ENCODE measurements around the gene HCFC2. TPM values are rescaled to one million over a fixed set of nuclear protein-coding genes. Genes with fewer than 3 reads are reported as not detected.

HCFC2 gene
- polyA plus RNA-seq, 3 donors = 4.2 to 6.6 (median 5.8) TPM

DNA sequence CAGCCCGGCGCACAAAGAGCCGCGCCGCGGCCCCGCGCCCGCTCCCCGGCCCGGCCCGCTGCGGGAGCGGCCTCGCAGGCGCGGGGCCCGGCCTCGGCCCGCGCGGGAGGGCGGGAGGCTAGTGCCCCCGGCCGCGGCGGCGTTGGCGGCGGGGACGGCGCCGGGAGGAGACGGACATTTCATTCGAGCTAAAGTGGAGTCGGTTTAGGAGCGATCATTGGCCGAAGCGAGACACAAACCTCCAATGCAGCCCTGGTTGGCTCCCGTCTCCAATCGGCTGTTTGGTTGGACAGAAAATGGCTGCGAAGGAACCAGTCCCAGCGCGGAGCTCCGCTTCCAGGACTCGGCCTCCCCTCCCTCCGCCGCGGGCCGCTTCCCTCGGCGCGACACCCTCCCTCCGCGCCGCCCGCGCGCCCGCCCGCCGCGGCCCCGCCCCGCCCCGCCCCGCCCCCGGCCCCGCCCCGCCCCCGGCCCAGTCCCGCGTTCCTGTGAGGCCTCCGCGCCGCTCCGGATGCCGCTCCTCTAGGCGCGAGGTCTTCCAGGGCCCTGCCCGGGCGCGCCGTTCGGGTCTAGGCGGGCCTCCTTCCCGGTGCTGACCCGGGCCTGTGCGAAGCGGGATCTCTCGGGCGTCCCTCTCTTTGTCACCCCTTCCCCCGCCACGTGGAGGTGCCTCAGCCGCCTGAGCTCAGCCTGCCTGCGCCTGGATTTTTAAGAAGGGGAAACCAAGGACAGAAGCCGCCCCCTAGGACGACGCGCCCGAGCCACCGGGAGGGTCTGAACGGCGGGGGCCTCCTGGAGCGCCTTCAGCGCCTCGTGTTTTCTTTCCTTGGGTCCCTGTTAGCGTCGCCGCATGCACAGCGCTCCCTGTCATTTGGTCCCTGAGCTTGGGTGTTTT, 73.8 kb downstream of the HCFC2 start, which contains the start of gene NFYB:
Gene NFYB (minus strand): TSS at position 309 of the 895 bp plus-strand sequence. CDS start 2,757 bp downstream, outside the sequence.
- WGBS, 3 donors = 4 to 6% (median 5%) methylated on average over 83 to 107 of the region's 111 CpGs
- peak within 1 kb of the TSS; percentile 91 for H3K27ac ChIP-seq (ENCODE audit: low read depth, low read length)

DNA sequence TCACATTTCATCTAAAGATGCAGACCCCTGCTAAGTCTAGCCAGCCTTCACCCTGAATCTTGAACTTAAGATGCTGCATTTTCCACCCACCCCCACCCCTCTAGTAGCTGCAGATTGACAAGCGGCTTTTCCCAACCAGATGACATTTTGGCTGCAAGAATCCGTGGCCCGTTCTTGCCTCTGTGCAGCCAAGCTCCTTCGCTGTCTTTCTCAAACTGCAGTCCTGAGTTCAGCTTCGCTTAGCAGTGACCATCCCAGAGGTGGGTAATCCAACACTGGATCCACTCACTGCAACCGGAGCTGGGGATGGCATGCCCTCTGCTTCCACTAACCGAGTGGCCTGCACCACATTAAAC, 74.4 kb downstream of the HCFC2 start:
- WGBS, 3 donors = 65 to 89% (median 75%) methylated on average over 7 of the region's 7 CpGs
- no peak overlapping the region for H3K27ac ChIP-seq (ENCODE audit: low read depth, low read length)

GRCh38 chr12:104142543-104142942, 78.2 kb downstream of the HCFC2 start:
- 76 to 89% (median 85%) methylated on average over 2 of the region's 2 CpGs for WGBS, 3 donors
- no peak overlapping the region for H3K27ac ChIP-seq (ENCODE audit: low read depth, low read length)

DNA sequence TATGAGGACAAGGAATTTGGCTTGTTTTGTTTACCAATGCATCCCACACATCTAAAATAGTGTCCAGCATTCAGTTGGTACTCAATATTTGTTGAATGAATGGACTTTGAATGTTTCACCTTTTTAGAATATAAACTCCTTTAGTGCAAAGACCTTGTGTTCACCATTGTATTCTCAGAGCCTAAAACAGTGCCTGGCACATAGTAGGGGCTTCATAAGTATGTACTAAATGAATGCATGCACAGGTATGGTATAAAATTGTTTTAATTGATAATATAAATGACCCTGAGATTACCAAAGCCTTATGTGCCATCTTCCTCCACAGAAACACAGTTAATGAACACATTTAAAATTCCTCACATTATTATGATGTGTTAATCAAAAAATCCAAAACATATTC, 78.7 kb downstream of the HCFC2 start:
- no peak overlapping the region for H3K27ac ChIP-seq (ENCODE audit: low read depth, low read length)

DNA sequence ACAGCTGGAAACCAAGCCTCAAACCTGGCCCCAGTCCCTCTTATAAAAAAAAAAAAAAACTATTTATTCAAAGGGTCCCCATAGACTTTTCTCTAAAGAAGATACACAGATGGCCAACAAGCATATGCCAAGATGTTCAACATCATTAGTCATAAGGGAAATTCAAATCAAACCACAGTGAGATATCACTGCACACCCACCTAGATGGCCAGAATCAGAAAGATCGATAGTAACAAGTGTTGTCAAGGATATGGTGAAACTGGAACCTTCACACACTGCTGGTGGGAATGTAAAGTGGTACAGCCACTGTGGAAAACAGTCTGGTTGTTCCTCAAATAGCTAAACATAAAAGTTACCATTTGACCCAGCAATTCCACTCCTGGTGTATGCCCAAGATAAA, 79.6 kb downstream of the HCFC2 start:
- 84 to 91% (median 90%) methylated on average over 1 of the region's 1 CpG for WGBS, 3 donors
- no peak overlapping the region for H3K27ac ChIP-seq (ENCODE audit: low read depth, low read length)

DNA sequence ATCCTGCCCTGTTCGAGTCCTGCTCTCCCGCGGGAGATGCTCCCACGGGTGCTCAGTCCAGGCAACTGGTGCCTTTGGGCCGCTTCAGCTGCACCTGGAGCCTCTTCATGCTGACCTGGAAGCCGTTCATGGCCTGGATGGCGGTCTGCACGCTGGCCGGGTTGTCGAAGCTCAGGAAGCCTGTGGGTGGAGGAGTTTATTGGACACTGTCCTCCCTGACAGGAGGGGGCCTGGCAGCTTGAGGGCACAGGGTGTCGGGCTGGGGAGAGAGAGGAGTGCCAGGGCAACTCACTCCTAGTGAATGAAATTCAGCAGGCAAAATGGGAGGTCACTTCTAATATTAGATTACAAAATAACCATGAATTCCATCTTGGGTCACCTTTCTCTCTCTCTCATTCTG, 83.0 kb downstream of the HCFC2 start:
- WGBS, 3 donors = 78 to 87% (median 85%) methylated on average over 11 of the region's 11 CpGs
- H3K27ac ChIP-seq (ENCODE audit: low read depth, low read length) = no peak overlapping the region

DNA sequence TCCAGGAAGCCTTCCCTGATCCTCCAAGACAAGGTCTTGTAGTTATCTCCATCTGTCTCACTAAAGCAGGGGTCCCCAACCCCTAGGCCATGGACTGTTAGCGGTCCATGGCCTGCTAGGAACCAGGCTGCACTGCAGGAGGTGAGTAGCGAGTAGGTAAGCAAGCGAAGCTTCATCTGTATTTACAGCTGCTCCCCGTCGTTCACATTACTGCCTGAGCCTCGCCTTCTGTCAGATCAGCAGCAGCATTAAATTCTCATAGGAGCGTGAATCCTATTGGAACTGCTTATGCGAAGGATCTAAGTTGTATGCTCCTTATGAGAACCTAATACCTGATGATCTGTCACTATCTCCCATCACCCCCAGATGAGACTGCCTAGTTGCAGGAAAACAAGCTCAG, 86.1 kb downstream of the HCFC2 start:
- no peak overlapping the region for H3K27ac ChIP-seq (ENCODE audit: low read depth, low read length)

DNA sequence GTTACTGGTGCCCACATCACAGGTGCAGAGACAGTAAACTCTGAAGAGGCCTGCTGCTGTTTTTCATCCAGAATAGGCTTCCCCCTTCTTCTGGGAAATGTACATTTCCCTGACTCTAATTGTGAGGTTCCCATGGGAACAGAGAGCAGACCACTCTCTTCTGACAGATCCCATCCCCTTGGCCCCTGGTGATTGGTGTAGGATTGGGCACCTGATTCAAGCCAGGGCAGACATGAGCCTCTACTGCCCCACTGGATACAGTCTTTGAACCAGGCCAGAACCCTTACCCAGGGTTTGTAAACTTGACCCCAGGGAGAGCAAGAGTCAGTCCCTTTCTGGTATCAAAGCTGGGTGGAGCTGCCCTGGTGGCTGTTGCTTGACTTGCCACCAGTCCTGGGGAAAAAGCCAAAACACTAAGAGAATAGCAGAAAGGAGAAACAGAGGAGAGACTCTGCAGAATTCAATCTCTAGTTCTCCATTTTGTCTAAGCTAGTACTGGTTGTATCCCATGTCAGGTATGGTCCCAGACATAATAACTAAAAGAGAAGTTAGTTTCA, 88.4 kb downstream of the HCFC2 start:
- H3K27ac ChIP-seq (ENCODE audit: low read depth, low read length) = no peak overlapping the region

More for the DNA sequence above, 86.1 kb downstream of the HCFC2 start:
- WGBS, 3 donors = 82 to 90% (median 88%) methylated on average over 8 of the region's 8 CpGs

DNA sequence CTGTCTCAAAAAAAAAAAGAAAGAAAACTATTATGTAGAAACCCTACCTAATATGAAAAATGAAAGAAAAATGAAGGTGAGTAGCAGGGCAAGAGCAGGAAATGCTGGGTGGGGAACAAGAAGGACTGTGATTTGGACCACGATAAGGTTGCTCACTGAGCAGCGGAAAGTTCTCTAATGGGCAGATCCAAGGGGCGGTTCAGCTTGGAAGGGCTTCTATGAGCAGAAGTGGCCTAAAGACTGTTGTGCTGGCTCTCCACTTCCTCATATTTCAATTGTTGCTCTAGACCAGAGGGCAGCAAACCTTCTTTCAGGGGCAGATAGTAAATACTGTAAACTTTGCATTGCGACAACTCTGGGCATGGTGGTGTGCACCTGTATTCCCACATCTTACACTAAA, 90.0 kb downstream of the HCFC2 start:
- H3K27ac ChIP-seq (ENCODE audit: low read depth, low read length) = no peak overlapping the region
- 49 to 88% (median 66%) methylated on average over 4 of the region's 4 CpGs for WGBS, 3 donors

GRCh38 chr12:104154806-104155205, 90.5 kb downstream of the HCFC2 start:
- WGBS, 3 donors = 73 to 84% (median 76%) methylated on average over 2 of the region's 2 CpGs
- no peak overlapping the region for H3K27ac ChIP-seq (ENCODE audit: low read depth, low read length)

Other genes with a start within 250 kb of the HCFC2 start
- 1 to 10 TPM; 1.1 to 1.3 (median 1.1) TPM for gene NT5DC3, start 223.3 kb upstream of the HCFC2 start, polyA plus RNA-seq
- 100 to 1,000 TPM; 309 to 379 (median 310) TPM for gene HSP90B1, start 134.1 kb upstream of the HCFC2 start, polyA plus RNA-seq
- gene TDG, start 98.7 kb upstream of the HCFC2 start, polyA plus RNA-seq = 10 to 100 TPM in 2 of 3 donors, 1 to 10 TPM in 1; 5.2 to 11.4 (median 10.3) TPM
- gene GLT8D2, start 14.3 kb upstream of the HCFC2 start, polyA plus RNA-seq = 10 to 100 TPM in 1 of 3 donors, 1 to 10 TPM in 2; 1.0 to 29.4 (median 7.1) TPM
- gene NFYB, start 73.7 kb downstream of the HCFC2 start, polyA plus RNA-seq = 10 to 100 TPM; 12.3 to 74.5 (median 14.4) TPM
- 10 to 100 TPM; 12.7 to 72.1 (median 44.7) TPM for gene TXNRD1, start 151.2 kb downstream of the HCFC2 start, polyA plus RNA-seq
- gene EID3, start 239.2 kb downstream of the HCFC2 start, polyA plus RNA-seq = 1 to 10 TPM in 2 of 3 donors, under 1 TPM in 1; 0.53 to 2.5 (median 2.2) TPM